GM12878 (cell line): Measurements from ENCODE around the gene MOB2. TPM values are rescaled to one million over a fixed set of nuclear protein-coding genes. Genes with fewer than 3 reads are reported as not detected.

Source experiments
- ATAC-seq: fragments of 200-7000 bp; cut with Tn5 transposase; 3 replicates; pipeline ENCODE4 v1.9.1; 2020; ENCODE audit warnings: mild to moderate bottlenecking, moderate library complexity
- BruUV-seq: library from RNA; stranded (reverse); fragments of 400-500 nt; replicated peaks from 2 replicates; lab custom pipeline; 2021; lab: Mats Ljungman, UMichigan
- CTCF ChIA-PET: fragments of 300-600 bp; sonication (Branson Sonifier 250); formaldehyde crosslinking; extraction: SDS; loops from one replicate; lab custom pipeline; 2021; ENCODE audit warnings: inconsistent platforms; lab: Yijun Ruan, JAX
- POLR2A ChIA-PET: fragments of 350-600 bp; formaldehyde crosslinking; extraction: SDS; loops from one replicate; lab custom pipeline; 2021; ENCODE audit warnings: inconsistent platforms; lab: Charles Lee
- RAD21 ChIA-PET: fragments of 300-600 bp; sonication (Branson Sonifier 250); formaldehyde crosslinking; loops from one replicate; lab custom pipeline; 2023; ENCODE audit warnings: antibody characterized with exemption; ENCODE audit not compliant: unreplicated experiment; lab: Charles Lee
- SMC1A ChIA-PET: fragments of 300-600 bp; sonication (Branson Sonifier 250); formaldehyde crosslinking; loops from one replicate; lab custom pipeline; 2023; ENCODE audit not compliant: unreplicated experiment, uncharacterized antibody; lab: Charles Lee
- DNase-seq: peaks from one replicate; pipeline ENCODE4 v3.0.0-alpha.2; 2011; ENCODE audit warnings: low read depth, low spot score
- FAIRE-seq: peaks from 3 replicates; lab custom pipeline; 2011; peaks lifted over from hg19 to GRCh38; lab: Jason Lieb, UNC
- H2AFZ ChIP-seq: 2 replicates; pipeline ENCODE4 v1.6.0; 2011; ENCODE audit warnings: low read depth, low read length, control low read depth; ENCODE audit not compliant: control insufficient read depth
- H3K27ac ChIP-seq: 2 replicates; pipeline ENCODE4 v1.5.1; 2011; ENCODE audit warnings: control low read depth; ENCODE audit not compliant: control insufficient read depth, insufficient read depth
- H3K27me3 ChIP-seq, 2 experiments: replicated peaks in 1 of 2; 2 replicates each; pipeline versions ENCODE4 v1.6.0 to v1.6.1; 2011; ENCODE audit warnings: low read length in 1 of 2; ENCODE audit not compliant: control insufficient read depth in 2 of 2, insufficient read depth in 2 of 2
- H3K36me3 ChIP-seq, 2 experiments: 2 replicates each; pipeline ENCODE4 v1.5.1; 2011; ENCODE audit warnings: low read length in 1 of 2; ENCODE audit not compliant: control insufficient read depth in 2 of 2, insufficient read depth in 2 of 2
- H3K4me1 ChIP-seq: 2 replicates; pipeline ENCODE4 v1.6.1; 2011; ENCODE audit warnings: mild to moderate bottlenecking, low read length, moderate library complexity, mixed read lengths; ENCODE audit not compliant: control insufficient read depth, insufficient read depth
- H3K4me2 ChIP-seq: 2 replicates; pipeline ENCODE4 v1.6.0; 2011; ENCODE audit warnings: control low read depth; ENCODE audit not compliant: control insufficient read depth, insufficient read depth
- H3K4me3 ChIP-seq: fragments of 200-600 bp; sonication (generic); 2 replicates; pipeline ENCODE4 v1.5.1; 2016
- H3K79me2 ChIP-seq: 2 replicates; pipeline ENCODE4 v1.6.0; 2011; ENCODE audit warnings: low read length; ENCODE audit not compliant: control insufficient read depth, insufficient read depth
- H3K9ac ChIP-seq: 2 replicates; pipeline ENCODE4 v1.8.0; 2011; ENCODE audit warnings: low read length, control low read depth, mixed read lengths; ENCODE audit not compliant: control insufficient read depth, insufficient read depth
- H3K9me3 ChIP-seq: replicated peaks from 3 replicates; pipeline ENCODE4 v1.5.1; 2011; ENCODE audit warnings: mild to moderate bottlenecking, low read length; ENCODE audit not compliant: control insufficient read depth, insufficient read depth
- H4K20me1 ChIP-seq: 2 replicates; pipeline ENCODE4 v1.6.0; 2011; ENCODE audit not compliant: control insufficient read depth, insufficient read depth
- BCL3 ChIP-seq: IDR thresholded peaks from 2 replicates; pipeline ENCODE4 v1.6.1; 2011; ENCODE audit warnings: borderline replicate concordance, low read depth, mild to moderate bottlenecking, moderate library complexity, low read length; ENCODE audit not compliant: insufficient read depth, poor library complexity, severe bottlenecking
- BCLAF1 ChIP-seq: fragments of 450-650 bp; IDR thresholded peaks from 2 replicates; pipeline ENCODE4 v1.6.1; 2017; ENCODE audit warnings: antibody characterized with exemption, mild to moderate bottlenecking, moderate library complexity
- CBX3 ChIP-seq: fragments of 200-600 bp; sonication (generic); IDR thresholded peaks from 2 replicates; pipeline ENCODE4 v1.6.1; 2016; ENCODE audit warnings: low read depth, borderline replicate concordance
- ETV6 ChIP-seq, 2 experiments: fragments of 450-650 bp in 1 of 2; IDR thresholded peaks in 1 of 2; conservative IDR thresholded peaks in 1 of 2; 2 replicates each; pipeline ENCODE4 v1.6.1; 2014; ENCODE audit warnings: antibody characterized with exemption in 1 of 2, borderline replicate concordance in 1 of 2, low read depth in 1 of 2, mild to moderate bottlenecking in 1 of 2, moderate library complexity in 1 of 2
- IKZF1 ChIP-seq: fragments of 450-650 bp; conservative IDR thresholded peaks from 2 replicates; pipeline ENCODE4 v1.6.1; 2017; ENCODE audit warnings: antibody characterized with exemption, mild to moderate bottlenecking
- NBN ChIP-seq: fragments of 450-650 bp; IDR thresholded peaks from 2 replicates; pipeline ENCODE4 v1.6.1; 2016
- RBBP5 ChIP-seq: fragments of 200-600 bp; sonication (generic); conservative IDR thresholded peaks from 2 replicates; pipeline ENCODE4 v1.6.1; 2016
- SKIL ChIP-seq: fragments of 450-650 bp; IDR thresholded peaks from 2 replicates; pipeline ENCODE4 v1.6.1; 2017; ENCODE audit warnings: mild to moderate bottlenecking, low read depth, inconsistent platforms; ENCODE audit not compliant: poor library complexity, severe bottlenecking
- SMC3 ChIP-seq: IDR thresholded peaks from 2 replicates; pipeline ENCODE4 v1.6.1; 2011; ENCODE audit warnings: low read length, improper control_type of control experiment, borderline replicate concordance
- WGBS: methylation state at CpG from one replicate; pipeline ENCODE4 v1.1.6; 2016; ENCODE audit warnings: low lambda C conversion rate; ENCODE audit not compliant: insufficient replicate concordance, insufficient coverage; ENCODE audit errors: missing lambda C conversion rate; 5-methylcytosine and 5-hydroxymethylcytosine counted together
- in situ Hi-C: fragments of 300-500 bp; cut with MboI; formaldehyde crosslinking; loops from 9 replicates; pipeline ENCODE4 v1.14.3; 2018; ENCODE audit warnings: mixed read lengths
- intact Hi-C: fragments of 100-400 bp; cut with micrococcal nuclease; formaldehyde crosslinking; loops from one replicate; pipeline ENCODE4 v1.14.2; 2022; ENCODE audit not compliant: unreplicated experiment
- polyA plus RNA-seq, 11 experiments: library from polyadenylated mRNA; depleted of rRNA in 4 of 11; unstranded in 6 of 11; stranded (reverse) in 5 of 11; fragments of >200 nt; fragmentation: Nextera tagmentation in 4 of 11; fragmentation: Illumina TruSeq in 1 of 11; extraction: Ambion mirVana in 4 of 11; extraction: Trizol in 1 of 11; gene quantifications; 1 replicate in 1 of 11; 2 replicates in 10 of 11; pipeline versions ENCODE4 v1.2.1 to v1.2.3, GENCODE V29; 2011 to 2016; ENCODE audit warnings: inconsistent platforms in 2 of 11, missing spikeins in 2 of 11, low read depth in 1 of 11
- total RNA-seq, 4 experiments: library from RNA; depleted of rRNA in 3 of 4; stranded (reverse); fragments of >200 nt in 3 of 4; fragmentation: Illumina TruSeq in 1 of 4; extraction: Trizol in 1 of 4; gene quantifications; 2 replicates each; pipeline versions ENCODE4 v1.2.1 to v1.2.3, GENCODE V29; 2013 to 2021

The MOB2 gene
- total and polyA plus RNA-seq, 10 of the 15 experiments (the other 5 are each of a cell fraction or from before 2014, with no cell fraction given), result 0.10 to 34.6 (median 15.5) TPM

GRCh38 chr11:1479006-1479677, 7.4 kb downstream of the MOB2 start:
- DNase-seq (no peak), ATAC-seq (no peak), FAIRE-seq (no peak)
- no peak overlapping the region for H3K4me3 ChIP-seq
- no peaks in the 10 kb centered on the region for H3K4me1 ChIP-seq
- peaks cover 0 to 13% of the 10 kb centered on the region in 2 experiments; a peak in 2 of 4 replicates for H3K36me3 ChIP-seq
- SMC1A ChIA-PET, result no interaction called here
- RAD21 ChIA-PET, result no interaction called here
- no peak overlapping the region for H3K4me2 ChIP-seq
- H4K20me1 ChIP-seq, result no peaks in the 10 kb centered on the region; the same call in 1 of the 2 replicates
- TF ChIP-seq CBX3, result no peak
- 96% methylated on average over 9 of the region's 9 CpGs for WGBS
- no peak overlapping the region for H3K27ac ChIP-seq
- POLR2A ChIA-PET, result no interaction called here
- no peaks in the 10 kb centered on the region for H3K9me3 ChIP-seq
- no peaks in the 10 kb centered on the region for H3K27me3 ChIP-seq
- no TSS peak for BruUV-seq
- intact Hi-C loops, result no loop called here
- in situ Hi-C loops, result no loop called here
- H2AFZ ChIP-seq, result no peak overlapping the region
- H3K79me2 ChIP-seq, result no peaks in the 10 kb centered on the region
- CTCF ChIA-PET, result interaction anchor here (0.5 kb wide), 1 partner anchor 413 kb away, joined by 3 read pairs; the partner anchor contains the start of gene PRR33
- no peak overlapping the region for H3K9ac ChIP-seq

- Histone ChIP-seq H3K9me3 (no peaks in the 10 kb centered on the region), H3K4me2 (no peak overlapping the region), H3K27me3 (no peaks in the 10 kb centered on the region), H3K4me3 (no peak overlapping the region), H3K36me3 (peaks cover 0 to 13% of the 10 kb centered on the region in 2 experiments; a peak in 2 of 4 replicates), H3K27ac (no peak overlapping the region), H4K20me1 (no peaks in the 10 kb centered on the region; the same call in 1 of the 2 replicates), H3K79me2 (no peaks in the 10 kb centered on the region), H3K9ac (no peak overlapping the region), H3K4me1 (no peaks in the 10 kb centered on the region), H2AFZ (no peak overlapping the region)
- RAD21 ChIA-PET, result no interaction called here
- CTCF ChIA-PET, result no interaction called here
- no peak for ATAC-seq
- no TSS peak for BruUV-seq
- SMC1A ChIA-PET, result no interaction called here
- DNase-seq, result no peak
- intact Hi-C loops, result no loop called here
- POLR2A ChIA-PET, result no interaction called here
- FAIRE-seq, result no peak
- in situ Hi-C loops, result no loop called here
- 70% methylated on average over 8 of the region's 9 CpGs for WGBS
- TF ChIP-seq BCLAF1 (no peak), RBBP5 (no peak), BCL3 (no peak), SMC3 (no peak), IKZF1 (no peak), ETV6 (conservative IDR thresholded peaks at IDR 0.05 in 1 of 2, IDR thresholded peaks at IDR 0.05 in 1 of 2; ENCODE audit: borderline replicate concordance in 1 of 2, low read depth in 1 of 2) (no peak), SKIL (no peak), NBN (no peak)
Observed at GRCh38 chr11:1478544-1478943, 8.0 kb downstream of the MOB2 start.
